Raji (cell line): Measurements from ENCODE around the gene NPRL2.

Experiments
- POLR2A ChIP-seq: IDR thresholded peaks from 2 replicates; pipeline ENCODE4 v1.6.1; 2011; ENCODE audit warnings: low read depth, low read length, control low read depth; ENCODE audit not compliant: insufficient read depth

Gene NPRL2

DNA sequence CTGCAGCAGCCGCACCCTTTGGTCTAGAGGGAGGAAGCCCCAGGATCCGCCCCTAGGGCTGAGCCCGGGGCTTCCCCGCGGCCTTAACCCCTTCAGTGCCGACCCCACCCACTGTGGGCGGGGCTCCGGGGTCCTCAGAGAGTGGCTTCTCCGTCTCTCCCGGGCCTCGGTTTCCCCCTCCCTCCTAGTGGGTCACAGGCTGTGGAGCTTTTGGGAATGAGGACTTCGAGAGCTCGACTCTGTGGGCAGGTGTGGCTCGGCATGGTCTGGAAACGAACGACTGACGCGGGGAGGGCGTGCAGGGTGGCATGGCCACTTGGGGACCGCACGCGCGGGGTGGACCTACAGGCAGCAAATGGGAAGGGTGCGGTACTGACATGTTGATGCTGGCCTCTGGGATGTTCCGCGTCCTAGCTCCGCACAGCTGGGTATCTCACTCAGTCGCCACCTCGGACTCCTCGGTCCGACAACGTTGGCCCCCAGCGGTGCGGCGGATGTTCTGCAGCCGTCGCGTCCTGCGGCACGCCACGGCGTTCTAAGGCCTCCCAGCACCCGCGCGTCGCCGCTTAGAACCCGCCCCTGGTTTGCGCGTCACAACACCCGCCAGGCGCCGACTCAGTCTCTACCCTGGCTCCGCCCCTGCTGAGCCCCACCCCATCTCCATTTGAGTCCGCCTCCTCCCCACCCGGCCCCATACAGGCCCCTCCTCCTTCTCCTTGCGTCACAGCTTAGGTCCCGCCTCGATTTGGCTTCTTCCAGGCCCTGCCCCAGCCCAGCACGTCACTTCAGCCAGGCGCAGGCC lies 51.5 kb downstream of the NPRL2 start, which contains the start of the genes HYAL3 and NAA80:
Gene HYAL3, minus strand, starts transcription at position 570 of the 802 bp plus-strand sequence. CDS start 3,803 bp downstream, outside the sequence.
Gene NAA80, minus strand, starts transcription at position 570 of the 802 bp plus-strand sequence. CDS start 1,942 bp downstream, outside the sequence.
- TF ChIP-seq POLR2A = peak; percentile 98

DNA sequence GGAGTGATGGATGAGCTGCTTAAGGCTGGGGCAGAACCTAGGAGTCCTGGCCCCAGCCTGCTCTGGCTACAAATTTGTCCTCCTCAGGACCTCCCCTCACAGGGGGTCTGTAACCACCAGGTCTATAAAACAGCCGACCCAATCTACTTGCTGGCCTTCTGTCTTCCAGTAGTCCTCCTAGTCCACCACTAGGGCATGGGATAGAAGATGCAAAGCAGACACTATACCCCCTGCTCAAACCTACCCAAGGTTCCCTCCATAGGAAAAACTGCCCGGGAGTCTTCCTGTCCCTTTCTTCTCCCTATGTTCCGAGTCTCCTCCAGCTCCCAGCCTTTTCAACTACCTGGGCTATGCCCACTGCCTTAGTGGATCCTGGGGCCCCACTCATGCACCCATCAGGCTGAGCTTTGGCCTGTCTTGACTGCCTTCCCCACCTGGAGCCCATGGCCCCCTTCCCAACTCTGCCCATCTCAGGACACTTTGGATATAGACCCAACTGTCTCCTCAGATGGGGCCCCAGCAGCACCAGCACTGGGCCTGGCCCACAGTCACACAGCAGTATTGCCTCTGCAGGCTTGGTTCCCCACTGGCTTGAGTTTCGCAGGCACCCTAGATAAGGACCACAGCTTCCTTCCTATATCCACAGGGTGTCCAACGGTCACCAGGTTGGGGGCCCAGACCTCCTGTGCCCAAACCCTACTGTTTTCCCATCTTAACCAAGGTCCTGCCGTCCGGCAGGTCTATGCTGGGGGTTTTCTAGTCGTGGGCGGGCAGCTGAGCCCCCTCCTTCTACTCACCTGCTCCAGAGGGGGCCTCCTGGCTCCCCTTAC lies 52.5 kb downstream of the NPRL2 start:
- no peak for TF ChIP-seq POLR2A

DNA sequence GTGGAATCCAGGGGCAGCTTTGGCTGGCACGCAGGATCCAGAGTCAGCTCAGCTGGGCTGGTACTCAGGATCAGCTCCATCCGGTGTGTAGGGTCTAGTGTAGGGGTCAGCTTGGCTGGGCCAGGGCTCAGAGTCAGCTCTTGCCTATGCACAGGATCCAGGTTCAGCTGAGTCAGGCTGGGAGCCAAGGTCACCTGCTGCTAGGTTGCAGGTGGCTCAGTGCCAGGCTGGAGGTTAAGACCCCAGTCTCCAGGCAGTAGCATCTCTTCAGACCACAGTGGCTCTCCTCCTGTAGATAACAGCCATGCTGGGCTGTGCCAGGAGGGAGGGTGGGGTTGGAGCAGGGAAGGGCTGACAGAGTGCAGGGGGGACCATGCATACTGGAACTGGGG lies 53.2 kb downstream of the NPRL2 start:
- TF ChIP-seq POLR2A = no peak
